Caco-2 (cell line): Measurements from ENCODE around the gene CREB5. TPM values are rescaled to one million over a fixed set of nuclear protein-coding genes. Genes with fewer than 3 reads are reported as not detected.

Experiments
- BruUV-seq: library from RNA; stranded (reverse); fragments of 400-500 nt; replicated peaks from 2 replicates; lab custom pipeline; 2021; lab: Mats Ljungman, UMichigan
- CTCF ChIA-PET: fragments of 300-600 bp; sonication (Branson Sonifier 250); formaldehyde crosslinking; loops from one replicate; lab custom pipeline; 2022; ENCODE audit warnings: antibody characterized with exemption; lab: Charles Lee
- POLR2A ChIA-PET: fragments of 300-600 bp; sonication (Branson Sonifier 250); formaldehyde crosslinking; loops from one replicate; lab custom pipeline; 2022; ENCODE audit warnings: antibody characterized with exemption; lab: Charles Lee
- DNase-seq, 2 experiments: peaks; one replicate each; pipeline versions ENCODE4 v3.0.0 to v3.0.0-alpha.2; 2020 to 2022
- H3K27me3 ChIP-seq: replicated peaks from 2 replicates; pipeline ENCODE4 v1.6.0; 2011; ENCODE audit warnings: low read length; ENCODE audit not compliant: control insufficient read depth, insufficient read depth
- H3K36me3 ChIP-seq: 2 replicates; pipeline ENCODE4 v1.5.1; 2011; ENCODE audit warnings: low read length; ENCODE audit not compliant: control insufficient read depth, insufficient read depth
- H3K4me1 ChIP-seq: fragments of 250-450 bp; sonication (Bioruptor Pico); 2 replicates; pipeline ENCODE4 v1.5.1; 2020; ENCODE audit warnings: mild to moderate bottlenecking
- H3K4me3 ChIP-seq: 2 replicates; pipeline ENCODE4 v1.5.1; 2011; ENCODE audit warnings: low read depth, mild to moderate bottlenecking, control low read depth, low read length
- H3K9me3 ChIP-seq: fragments of 250-450 bp; sonication (Bioruptor Pico); 2 replicates; pipeline ENCODE4 v1.5.1; 2020; ENCODE audit warnings: mild to moderate bottlenecking, moderate library complexity
- H3K27ac Mint-ChIP-seq: one replicate; pipeline ENCODE4 v1.8.0; 2022; ENCODE audit warnings: mixed read lengths; ENCODE audit not compliant: unreplicated experiment
- H3K27me3 Mint-ChIP-seq: one replicate; pipeline ENCODE4 v1.8.0; 2022; ENCODE audit warnings: mixed read lengths; ENCODE audit not compliant: insufficient read depth, unreplicated experiment
- H3K36me3 Mint-ChIP-seq: one replicate; pipeline ENCODE4 v1.8.0; 2022; ENCODE audit warnings: mild to moderate bottlenecking, mixed read lengths; ENCODE audit not compliant: insufficient read depth, unreplicated experiment
- H3K4me1 Mint-ChIP-seq: one replicate; pipeline ENCODE4 v1.8.0; 2022; ENCODE audit warnings: low read depth, mixed read lengths; ENCODE audit not compliant: unreplicated experiment
- H3K4me3 Mint-ChIP-seq: one replicate; pipeline ENCODE4 v1.8.0; 2022; ENCODE audit warnings: mild to moderate bottlenecking, moderate library complexity, mixed read lengths; ENCODE audit not compliant: unreplicated experiment
- H3K9me3 Mint-ChIP-seq: one replicate; pipeline ENCODE4 v1.8.0; 2022; ENCODE audit warnings: mixed read lengths; ENCODE audit not compliant: unreplicated experiment
- CTCF ChIP-seq, 2 experiments: fragments of 200-600 bp in 1 of 2; IDR thresholded peaks; 1 replicate in 1 of 2; 2 replicates in 1 of 2; pipeline versions ENCODE4 v1.5.1 to v1.8.0; 2011 to 2022; ENCODE audit warnings: antibody characterized with exemption in 1 of 2, control low read depth in 1 of 2, inconsistent platforms in 1 of 2, low read depth in 1 of 2, low read length in 1 of 2, mild to moderate bottlenecking in 1 of 2, moderate library complexity in 1 of 2; ENCODE audit not compliant: insufficient read depth in 1 of 2, severe bottlenecking in 1 of 2, unreplicated experiment in 1 of 2
- intact Hi-C: fragments of 100-400 bp; cut with micrococcal nuclease; formaldehyde crosslinking; loops from one replicate; pipeline ENCODE4 v1.10.0; 2022; ENCODE audit not compliant: unreplicated experiment
- total RNA-seq: library from RNA; stranded (reverse); gene quantifications from 2 replicates; pipeline ENCODE4 v1.2.3, GENCODE V29; 2022

The CREB5 gene
- total RNA-seq, 1 experiment from 2014 or later = 9.1 TPM

- no peak overlapping the region for H3K4me3 Mint-ChIP-seq
- H3K4me1 ChIP-seq = no peaks in the 10 kb centered on the region
- CTCF ChIA-PET = no interaction called here
- H3K36me3 Mint-ChIP-seq = no peaks in the 10 kb centered on the region
- intact Hi-C loops = no loop called here
- no peak overlapping the region for H3K4me3 ChIP-seq
- H3K27me3 ChIP-seq = no peaks in the 10 kb centered on the region
- no peak overlapping the region for H3K27ac Mint-ChIP-seq
- no peaks in the 10 kb centered on the region for H3K4me1 Mint-ChIP-seq
- no peaks in the 10 kb centered on the region for H3K9me3 Mint-ChIP-seq
- BruUV-seq = no TSS peak
- H3K9me3 ChIP-seq = no peaks in the 10 kb centered on the region
- TF ChIP-seq CTCF (IDR thresholded peaks at IDR 0.05; ENCODE audit: insufficient read depth in 1 of 2, low read depth in 1 of 2, low read length in 1 of 2, severe bottlenecking in 1 of 2, unreplicated experiment in 1 of 2) = no peak
- POLR2A ChIA-PET = no interaction called here
- no peak for DNase-seq
- no peaks in the 10 kb centered on the region for H3K27me3 Mint-ChIP-seq
- no peaks in the 10 kb centered on the region for H3K36me3 ChIP-seq
Measured at GRCh38 chr7:28698840-28699239, 286.5 kb downstream of the CREB5 start.

- Histone ChIP-seq H3K9me3 (no peaks in the 10 kb centered on the region), H3K36me3 (no peaks in the 10 kb centered on the region), H3K4me3 (no peak overlapping the region), H3K27me3 (no peaks in the 10 kb centered on the region), H3K4me1 (no peaks in the 10 kb centered on the region)
- DNase-seq = no peak
- H3K27ac Mint-ChIP-seq = no peak overlapping the region
- H3K4me3 Mint-ChIP-seq = no peak overlapping the region
- BruUV-seq = no TSS peak
- no peak for TF ChIP-seq CTCF (IDR thresholded peaks at IDR 0.05; ENCODE audit: insufficient read depth in 1 of 2, low read depth in 1 of 2, low read length in 1 of 2, severe bottlenecking in 1 of 2, unreplicated experiment in 1 of 2)
- no peaks in the 10 kb centered on the region for H3K4me1 Mint-ChIP-seq
- H3K9me3 Mint-ChIP-seq = no peaks in the 10 kb centered on the region
- H3K27me3 Mint-ChIP-seq = no peaks in the 10 kb centered on the region
- ChIA-PET POLR2A (no interaction called here), CTCF (no interaction called here)
- H3K36me3 Mint-ChIP-seq = no peaks in the 10 kb centered on the region
- intact Hi-C loops = no loop called here
Measured at GRCh38 chr7:28700096-28700495, 287.8 kb downstream of the CREB5 start.

DNA sequence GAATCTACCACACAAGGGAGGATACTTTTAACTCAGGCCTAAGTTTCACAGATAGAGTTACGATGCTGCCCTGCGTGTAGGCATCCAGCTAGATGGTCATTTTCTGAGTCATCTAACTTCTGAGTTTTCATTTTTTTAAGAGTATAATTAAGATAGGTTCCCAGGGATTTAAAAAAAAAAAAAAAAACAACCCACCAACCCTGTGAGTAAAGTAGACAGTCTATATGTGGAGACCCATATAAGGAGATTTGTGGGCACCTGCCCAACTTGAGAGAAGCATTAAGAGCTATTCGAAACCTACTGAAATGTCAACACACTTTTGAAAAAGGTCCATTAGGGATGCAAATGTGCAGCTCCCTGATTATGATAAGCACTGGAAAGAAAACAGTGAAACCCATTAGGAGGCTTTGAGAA lies 288.5 kb downstream of the CREB5 start:
- no peaks in the 10 kb centered on the region for H3K4me1 ChIP-seq
- Mint-ChIP-seq H3K27me3 (no peaks in the 10 kb centered on the region), H3K4me3 (no peak overlapping the region), H3K4me1 (no peaks in the 10 kb centered on the region), H3K27ac (no peak overlapping the region), H3K36me3 (no peaks in the 10 kb centered on the region), H3K9me3 (no peaks in the 10 kb centered on the region)
- no peak for DNase-seq
- no TSS peak for BruUV-seq
- TF ChIP-seq CTCF (IDR thresholded peaks at IDR 0.05; ENCODE audit: insufficient read depth in 1 of 2, low read depth in 1 of 2, low read length in 1 of 2, severe bottlenecking in 1 of 2, unreplicated experiment in 1 of 2) = no peak
- no peaks in the 10 kb centered on the region for H3K27me3 ChIP-seq
- no peak overlapping the region for H3K4me3 ChIP-seq
- intact Hi-C loops = no loop called here
- H3K9me3 ChIP-seq = no peaks in the 10 kb centered on the region
- CTCF ChIA-PET = no interaction called here
- H3K36me3 ChIP-seq = no peaks in the 10 kb centered on the region
- POLR2A ChIA-PET = no interaction called here
